Limb (tissue), 2 donors: ENCODE measurements around the gene LPCAT3.

Source experiments
- DNase-seq, 2 donors: peaks; one replicate each; pipeline ENCODE4 v3.0.0-alpha.2; 2016; ENCODE audit errors: extremely low spot score in 2 of 2

LPCAT3 gene

DNA sequence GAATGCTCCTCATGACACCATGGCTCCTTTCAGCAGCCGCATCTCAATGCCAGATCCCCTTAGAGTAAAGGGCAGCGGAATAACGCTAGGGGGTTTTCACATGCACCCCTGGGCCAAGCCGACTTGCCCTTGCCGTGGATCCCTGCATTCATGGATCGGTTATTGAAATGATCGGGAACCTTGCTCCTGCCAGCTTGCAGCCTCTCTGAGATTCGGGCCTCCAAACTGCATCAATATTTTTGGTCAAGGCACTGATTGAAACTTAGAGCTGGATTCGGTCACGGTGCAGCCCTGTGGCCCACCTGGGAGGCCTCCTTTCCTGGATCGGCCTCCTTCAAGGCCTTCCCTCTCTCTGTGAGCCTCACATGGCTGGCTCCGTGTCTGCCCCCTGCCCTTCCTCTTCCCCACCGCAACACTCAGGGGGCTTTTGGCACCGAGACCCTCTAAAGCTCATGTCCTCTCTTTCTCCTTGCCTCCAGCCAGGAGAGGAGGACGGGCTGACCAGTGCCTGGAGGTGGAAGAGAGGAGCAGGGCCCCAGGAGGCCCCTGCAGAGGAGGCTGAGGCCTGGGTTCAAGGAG is 65.3 kb downstream of the LPCAT3 start:
- no peak for DNase-seq

- no peak for DNase-seq
These were observed 66.0 kb downstream of the LPCAT3 start for GRCh38 chr12:6952121-6952862.

GRCh38 chr12:6951551-6952120 is 66.6 kb downstream of the LPCAT3 start:
- DNase-seq: no peak

GRCh38 chr12:6950811-6951540 is 67.3 kb downstream of the LPCAT3 start, which contains the start of gene PTPN6:
Gene PTPN6 (plus strand): TSS chr12:6951356. CDS start chr12:6951513, 157 bp downstream.
- DNase-seq: no peak

- no peak for DNase-seq
These were observed 67.9 kb downstream of the LPCAT3 start for GRCh38 chr12:6950401-6950801.

- no peak for DNase-seq
These were observed 69.2 kb downstream of the LPCAT3 start for GRCh38 chr12:6948873-6949594.

GRCh38 chr12:6947615-6948014 is 70.7 kb downstream of the LPCAT3 start:
- DNase-seq: no peak

DNA sequence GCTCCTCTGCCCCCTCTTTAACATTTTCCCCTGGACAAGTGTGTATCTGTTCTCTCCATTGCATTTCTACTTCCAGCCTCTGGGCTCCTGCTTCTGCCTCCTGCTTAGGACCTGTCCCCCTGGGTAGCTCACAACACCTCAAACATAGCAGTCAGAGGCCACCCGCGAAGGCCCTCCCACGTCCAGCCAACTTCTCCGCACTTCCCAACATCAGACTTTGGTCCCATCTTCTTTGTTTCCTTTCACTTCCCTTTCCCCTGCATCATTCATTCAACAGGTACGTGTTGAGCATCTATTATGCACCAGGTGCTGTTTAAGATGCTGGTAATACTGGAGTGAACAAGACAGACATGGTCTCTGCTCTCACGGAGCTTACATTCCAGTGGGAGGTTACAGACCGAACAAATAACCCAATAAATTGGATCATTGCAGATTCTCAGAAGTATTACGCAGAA is 71.3 kb downstream of the LPCAT3 start:
- DNase-seq: no peak

DNA sequence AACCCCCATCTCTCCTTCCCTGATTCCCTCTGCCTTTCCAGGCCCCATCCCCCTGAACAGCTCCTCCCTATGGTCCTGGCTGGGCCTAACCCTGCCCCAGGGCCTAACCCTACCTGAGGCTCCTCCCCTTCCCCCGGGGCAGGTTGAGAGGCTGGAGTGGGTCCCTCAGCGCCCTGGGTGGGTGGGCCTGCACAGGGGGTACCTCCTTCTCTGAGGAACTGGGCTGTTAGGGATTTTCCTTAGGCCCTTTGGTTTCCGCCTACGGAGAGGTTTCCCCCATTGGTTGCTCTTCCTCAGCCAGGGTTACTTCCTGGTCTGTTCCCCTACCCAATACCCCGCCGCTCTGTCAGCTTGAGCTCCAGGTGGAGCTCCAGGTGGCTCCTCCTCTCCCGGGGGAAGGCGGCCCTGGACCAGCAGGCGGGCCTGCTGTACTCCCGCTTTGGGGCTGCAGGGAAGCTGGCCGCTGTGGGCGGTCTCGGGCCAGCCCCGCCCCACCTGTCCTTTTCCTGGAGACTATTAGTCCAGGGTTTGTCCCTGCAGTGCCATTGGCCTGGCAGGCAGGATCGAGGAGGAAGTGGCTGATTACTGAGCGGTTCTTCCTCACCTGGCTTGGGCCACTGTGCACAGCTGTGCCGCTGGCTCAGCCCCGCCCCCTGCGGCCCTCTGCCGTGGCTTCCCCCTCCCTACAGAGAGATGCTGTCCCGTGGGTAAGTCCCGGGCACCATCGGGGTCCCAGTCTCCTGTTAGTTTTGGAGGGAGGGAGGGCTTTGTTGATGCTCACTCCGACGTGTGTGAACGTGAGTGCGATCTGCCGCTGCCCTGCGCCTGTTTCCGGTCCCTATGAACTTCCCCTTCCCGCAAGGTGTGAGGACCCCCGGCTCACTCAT is 72.0 kb downstream of the LPCAT3 start:
- peak in 1 of 2 donors; percentile 70 for DNase-seq

DNA sequence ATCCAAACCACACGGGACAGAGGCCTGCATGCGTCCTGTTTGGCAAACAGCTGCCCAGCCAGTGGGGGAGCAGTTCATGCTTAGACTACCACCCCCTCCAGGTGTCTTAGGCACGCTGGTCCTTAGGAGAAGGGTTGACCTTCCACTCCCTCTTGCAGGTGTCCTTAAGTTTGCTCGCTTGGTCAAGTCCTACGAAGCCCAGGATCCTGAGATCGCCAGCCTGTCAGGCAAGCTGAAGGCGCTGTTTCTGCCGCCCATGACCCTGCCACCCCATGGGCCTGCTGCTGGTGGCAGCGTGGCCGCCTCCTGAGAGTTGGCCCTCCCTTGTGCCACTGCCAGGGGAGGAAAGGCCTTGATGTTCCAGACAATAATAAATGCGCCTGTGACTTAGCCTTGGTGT is 72.7 kb downstream of the LPCAT3 start:
- DNase-seq: no peak

DNA sequence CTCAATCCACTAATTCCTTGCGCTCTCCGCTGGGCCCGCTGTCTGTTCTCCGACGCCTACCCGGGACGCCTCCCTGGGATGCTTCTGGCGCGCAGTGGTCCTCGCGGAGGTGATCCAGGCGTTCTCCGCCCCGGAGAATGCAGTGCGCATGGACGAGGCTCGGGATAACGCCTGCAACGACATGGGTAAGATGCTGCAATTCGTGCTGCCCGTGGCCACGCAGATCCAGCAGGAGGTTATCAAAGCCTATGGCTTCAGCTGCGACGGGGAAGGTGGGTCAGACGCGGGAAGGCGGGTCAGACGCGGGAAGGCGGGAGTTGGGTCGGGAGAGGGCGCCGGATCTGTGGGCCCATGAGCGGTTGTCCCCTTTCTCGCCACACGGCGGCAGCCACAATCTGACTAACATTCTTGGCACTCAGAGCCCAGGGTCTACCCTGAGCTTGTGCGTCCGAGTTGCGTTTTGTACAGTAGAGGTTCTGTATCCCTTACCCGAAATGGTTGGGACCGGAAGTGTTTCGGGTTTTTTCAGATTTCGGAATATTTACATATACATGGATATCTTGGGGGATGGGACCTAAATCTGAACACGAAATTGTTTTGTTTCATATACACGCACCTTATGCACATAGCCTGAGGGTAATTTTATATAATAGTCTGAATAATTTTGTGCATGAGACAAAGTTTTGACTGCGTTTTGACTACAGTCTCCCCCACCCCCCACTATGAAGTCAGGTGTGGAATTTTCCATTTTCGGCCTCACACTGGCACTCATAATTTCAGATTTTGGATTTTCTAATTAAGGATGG is 73.7 kb downstream of the LPCAT3 start:
- peak; percentile 95 for DNase-seq

- peak; percentile 86 to 88 for DNase-seq
These were observed 74.4 kb downstream of the LPCAT3 start, which contains the start of the genes C12orf57 and RNU7-1 for GRCh38 chr12:6943722-6944380. Gene C12orf57 (plus strand): TSS chr12:6944022. CDS start chr12:6944122, 100 bp downstream. Gene RNU7-1 (plus strand): TSS chr12:6943816.

GRCh38 chr12:6943389-6943721 is 74.9 kb downstream of the LPCAT3 start:
- peak; percentile 80 to 94 for DNase-seq

DNA sequence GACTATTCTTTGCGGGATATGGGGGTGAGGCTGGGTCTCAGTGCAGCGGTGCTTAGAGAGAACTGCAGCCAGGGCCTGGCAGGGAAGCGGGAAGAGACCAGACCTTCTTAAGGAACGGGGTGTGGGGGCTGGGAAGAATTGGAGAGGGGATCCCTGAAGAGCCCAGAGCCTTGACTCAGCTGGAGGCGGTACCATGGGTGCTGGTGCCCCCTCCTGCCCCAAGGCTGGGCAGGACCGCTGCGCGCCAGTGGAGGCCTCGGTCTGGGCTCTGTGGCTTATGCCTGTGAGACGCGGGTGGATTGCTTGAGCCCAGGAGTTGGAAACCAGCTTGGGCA is 76.0 kb downstream of the LPCAT3 start:
- no peak for DNase-seq

GRCh38 chr12:6941782-6942181 is 76.5 kb downstream of the LPCAT3 start:
- no peak for DNase-seq

GRCh38 chr12:6941267-6941666 is 77.0 kb downstream of the LPCAT3 start:
- no peak for DNase-seq

- no peak for DNase-seq
These were observed 79.1 kb downstream of the LPCAT3 start for GRCh38 chr12:6939191-6939540.

GRCh38 chr12:6938353-6939190 is 79.7 kb downstream of the LPCAT3 start:
- no peak for DNase-seq
